ENCODE measurements around the gene GFRA1.

- no peak for TF ChIP-seq CTCF (IDR thresholded peaks at IDR 0.05)
- no peak for TF ChIP-seq POLR2A (IDR thresholded peaks at IDR 0.05)
Observed at GRCh38 chr10:116085323-116085722, 187.7 kb downstream of the GFRA1 start.

All from lower leg skin (tissue), 3 donors.